HL-60 (cell line): ENCODE data around the gene DOCK8.

Experiments used
- DNase-seq, 2 experiments: peaks; one replicate each; pipeline ENCODE4 v3.0.0-alpha.2; 2010 to 2020; ENCODE audit warnings: low read depth in 1 of 2, low spot score in 1 of 2
- H3K27ac ChIP-seq: fragments of 250-450 bp; sonication (Bioruptor Pico); replicated peaks from 2 replicates; pipeline ENCODE4 v1.5.1; 2020; ENCODE audit warnings: mild to moderate bottlenecking, moderate library complexity
- H3K27me3 ChIP-seq: fragments of 250-450 bp; sonication (Bioruptor Pico); 2 replicates; pipeline ENCODE4 v1.5.1; 2021; ENCODE audit warnings: mild to moderate bottlenecking, moderate library complexity; ENCODE audit not compliant: insufficient read depth, poor library complexity, severe bottlenecking
- H3K4me3 ChIP-seq: replicated peaks from 2 replicates; pipeline ENCODE4 v1.5.1; 2011; ENCODE audit warnings: mild to moderate bottlenecking, control low read depth, low read length; ENCODE audit not compliant: insufficient read depth
- CTCF ChIP-seq: IDR thresholded peaks from one replicate; pipeline ENCODE4 v1.5.1; 2011; ENCODE audit warnings: low read length, control low read depth, inconsistent platforms; ENCODE audit not compliant: insufficient read depth
- GABPA ChIP-seq: IDR thresholded peaks from 2 replicates; pipeline ENCODE4 v1.6.1; 2012; ENCODE audit warnings: low read depth
- POLR2AphosphoS5 ChIP-seq: IDR thresholded peaks from 2 replicates; pipeline ENCODE4 v1.6.1; 2012; ENCODE audit warnings: low read depth
- REST ChIP-seq: IDR thresholded peaks from 2 replicates; pipeline ENCODE4 v1.6.1; 2012; ENCODE audit warnings: low read depth; ENCODE audit not compliant: insufficient replicate concordance
- SPI1 ChIP-seq: IDR thresholded peaks from 2 replicates; pipeline ENCODE4 v1.6.1; 2012; ENCODE audit warnings: low read depth, mild to moderate bottlenecking, borderline replicate concordance

Gene DOCK8

GRCh38 chr9:488448-488847 is 273.8 kb downstream of the DOCK8 start:
- no peak for TF ChIP-seq SPI1
- TF ChIP-seq GABPA, result no peak
- TF ChIP-seq CTCF, result no peak
- no peak for TF ChIP-seq POLR2AphosphoS5
- no peak for TF ChIP-seq REST
- no peaks in the 10 kb centered on the region for H3K27me3 ChIP-seq
- no peak overlapping the region for H3K4me3 ChIP-seq
- DNase-seq, result no peak
- H3K27ac ChIP-seq, result no peak overlapping the region

GRCh38 chr9:489198-490197 is 274.8 kb downstream of the DOCK8 start:
- no peak for TF ChIP-seq CTCF
- TF ChIP-seq POLR2AphosphoS5, result no peak
- TF ChIP-seq REST, result no peak
- TF ChIP-seq SPI1, result no peak
- no peak for TF ChIP-seq GABPA
- no peak for DNase-seq
- H3K27me3 ChIP-seq, result no peaks in the 10 kb centered on the region
- no peak overlapping the region for H3K4me3 ChIP-seq
- no peak overlapping the region for H3K27ac ChIP-seq

GRCh38 chr9:494764-495163 is 280.1 kb downstream of the DOCK8 start:
- no peak for DNase-seq
- Histone ChIP-seq H3K27me3 (peaks cover 2% of the 10 kb centered on the region), H3K4me3 (no peak overlapping the region), H3K27ac (no peak overlapping the region)
- TF ChIP-seq GABPA (no peak), POLR2AphosphoS5 (no peak), REST (no peak), CTCF (no peak), SPI1 (no peak)
